Measurements from ENCODE around the gene RSAD1.

The RSAD1 gene

GRCh38 chr17:50459756-50460155 lies 18.9 kb upstream of the RSAD1 start:
- Histone ChIP-seq H3K27ac (ENCODE audit: low read length) (no peak overlapping the region), H3K9me3 (ENCODE audit: insufficient read depth, low read depth, low read length) (no peaks in the 10 kb centered on the region), H3K27me3 (ENCODE audit: insufficient read depth, low read length) (no peaks in the 10 kb centered on the region), H3K36me3 (ENCODE audit: insufficient read depth, low read depth, low read length) (no peaks in the 10 kb centered on the region), H3K9ac (ENCODE audit: low read depth, low read length) (no peak overlapping the region), H3K4me1 (ENCODE audit: insufficient read depth, low read length) (no peaks in the 10 kb centered on the region), H3K4me3 (ENCODE audit: low read length) (no peak overlapping the region)

- Histone ChIP-seq H3K4me3 (ENCODE audit: low read length) (no peak overlapping the region), H3K9ac (ENCODE audit: low read depth, low read length) (no peak overlapping the region), H3K36me3 (ENCODE audit: insufficient read depth, low read depth, low read length) (no peaks in the 10 kb centered on the region), H3K27ac (ENCODE audit: low read length) (no peak overlapping the region), H3K9me3 (ENCODE audit: insufficient read depth, low read depth, low read length) (no peaks in the 10 kb centered on the region), H3K27me3 (ENCODE audit: insufficient read depth, low read length) (no peaks in the 10 kb centered on the region), H3K4me1 (ENCODE audit: insufficient read depth, low read length) (no peaks in the 10 kb centered on the region)
Observed at GRCh38 chr17:50460831-50461526, 17.7 kb upstream of the RSAD1 start.

GRCh38 chr17:50461550-50462132 lies 17.0 kb upstream of the RSAD1 start:
- H3K27ac ChIP-seq (ENCODE audit: low read length) = no peak overlapping the region
- peaks cover 2% of the 10 kb centered on the region; the same call in 1 of the 2 replicates for H3K27me3 ChIP-seq (ENCODE audit: insufficient read depth, low read length)
- H3K4me1 ChIP-seq (ENCODE audit: insufficient read depth, low read length) = no peaks in the 10 kb centered on the region
- H3K9ac ChIP-seq (ENCODE audit: low read depth, low read length) = no peak overlapping the region
- no peaks in the 10 kb centered on the region for H3K36me3 ChIP-seq (ENCODE audit: insufficient read depth, low read depth, low read length)
- no peaks in the 10 kb centered on the region for H3K9me3 ChIP-seq (ENCODE audit: insufficient read depth, low read depth, low read length)
- no peak overlapping the region for H3K4me3 ChIP-seq (ENCODE audit: low read length)

GRCh38 chr17:50462446-50462845 lies 16.2 kb upstream of the RSAD1 start:
- no peak overlapping the region for H3K4me3 ChIP-seq (ENCODE audit: low read length)
- no peaks in the 10 kb centered on the region for H3K4me1 ChIP-seq (ENCODE audit: insufficient read depth, low read length)
- no peaks in the 10 kb centered on the region for H3K9me3 ChIP-seq (ENCODE audit: insufficient read depth, low read depth, low read length)
- H3K27ac ChIP-seq (ENCODE audit: low read length) = no peak overlapping the region
- H3K27me3 ChIP-seq (ENCODE audit: insufficient read depth, low read length) = peaks cover 10% of the 10 kb centered on the region
- no peak overlapping the region for H3K9ac ChIP-seq (ENCODE audit: low read depth, low read length)
- no peaks in the 10 kb centered on the region for H3K36me3 ChIP-seq (ENCODE audit: insufficient read depth, low read depth, low read length)

GRCh38 chr17:50464121-50464520 lies 14.5 kb upstream of the RSAD1 start:
- Histone ChIP-seq H3K9me3 (ENCODE audit: insufficient read depth, low read depth, low read length) (no peaks in the 10 kb centered on the region), H3K36me3 (ENCODE audit: insufficient read depth, low read depth, low read length) (no peaks in the 10 kb centered on the region), H3K9ac (ENCODE audit: low read depth, low read length) (no peak overlapping the region), H3K27me3 (ENCODE audit: insufficient read depth, low read length) (peaks cover 27% of the 10 kb centered on the region), H3K27ac (ENCODE audit: low read length) (no peak overlapping the region), H3K4me3 (ENCODE audit: low read length) (no peak overlapping the region), H3K4me1 (ENCODE audit: insufficient read depth, low read length) (no peaks in the 10 kb centered on the region)

- H3K27ac ChIP-seq (ENCODE audit: low read length) = no peak overlapping the region
- H3K9me3 ChIP-seq (ENCODE audit: insufficient read depth, low read depth, low read length) = no peaks in the 10 kb centered on the region
- no peaks in the 10 kb centered on the region for H3K4me1 ChIP-seq (ENCODE audit: insufficient read depth, low read length)
- H3K36me3 ChIP-seq (ENCODE audit: insufficient read depth, low read depth, low read length) = no peaks in the 10 kb centered on the region
- no peak overlapping the region for H3K4me3 ChIP-seq (ENCODE audit: low read length)
- peaks cover 33% of the 10 kb centered on the region for H3K27me3 ChIP-seq (ENCODE audit: insufficient read depth, low read length)
- H3K9ac ChIP-seq (ENCODE audit: low read depth, low read length) = no peak overlapping the region
Observed at GRCh38 chr17:50464736-50465135, 13.9 kb upstream of the RSAD1 start.

GRCh38 chr17:50465171-50465570 lies 13.5 kb upstream of the RSAD1 start:
- no peak overlapping the region for H3K9ac ChIP-seq (ENCODE audit: low read depth, low read length)
- H3K27me3 ChIP-seq (ENCODE audit: insufficient read depth, low read length) = peaks cover 37% of the 10 kb centered on the region
- H3K4me3 ChIP-seq (ENCODE audit: low read length) = no peak overlapping the region
- H3K36me3 ChIP-seq (ENCODE audit: insufficient read depth, low read depth, low read length) = no peaks in the 10 kb centered on the region
- H3K27ac ChIP-seq (ENCODE audit: low read length) = no peak overlapping the region
- no peaks in the 10 kb centered on the region for H3K4me1 ChIP-seq (ENCODE audit: insufficient read depth, low read length)
- no peaks in the 10 kb centered on the region for H3K9me3 ChIP-seq (ENCODE audit: insufficient read depth, low read depth, low read length)

- Histone ChIP-seq H3K9ac (ENCODE audit: low read depth, low read length) (no peak overlapping the region), H3K27me3 (ENCODE audit: insufficient read depth, low read length) (peaks cover 42% of the 10 kb centered on the region), H3K9me3 (ENCODE audit: insufficient read depth, low read depth, low read length) (no peaks in the 10 kb centered on the region), H3K4me3 (ENCODE audit: low read length) (no peak overlapping the region), H3K36me3 (ENCODE audit: insufficient read depth, low read depth, low read length) (no peaks in the 10 kb centered on the region), H3K4me1 (ENCODE audit: insufficient read depth, low read length) (no peaks in the 10 kb centered on the region), H3K27ac (ENCODE audit: low read length) (no peak overlapping the region)
Observed at GRCh38 chr17:50465635-50466034, 13.0 kb upstream of the RSAD1 start.

GRCh38 chr17:50466371-50467113 lies 12.1 kb upstream of the RSAD1 start:
- peaks cover 47% of the 10 kb centered on the region for H3K27me3 ChIP-seq (ENCODE audit: insufficient read depth, low read length)
- H3K36me3 ChIP-seq (ENCODE audit: insufficient read depth, low read depth, low read length) = no peaks in the 10 kb centered on the region
- no peaks in the 10 kb centered on the region for H3K4me1 ChIP-seq (ENCODE audit: insufficient read depth, low read length)
- no peak overlapping the region for H3K4me3 ChIP-seq (ENCODE audit: low read length)
- no peaks in the 10 kb centered on the region for H3K9me3 ChIP-seq (ENCODE audit: insufficient read depth, low read depth, low read length)
- no peak overlapping the region for H3K9ac ChIP-seq (ENCODE audit: low read depth, low read length)
- no peak overlapping the region for H3K27ac ChIP-seq (ENCODE audit: low read length)

GRCh38 chr17:50467114-50467854 lies 11.4 kb upstream of the RSAD1 start:
- no peaks in the 10 kb centered on the region for H3K4me1 ChIP-seq (ENCODE audit: insufficient read depth, low read length)
- no peaks in the 10 kb centered on the region for H3K9me3 ChIP-seq (ENCODE audit: insufficient read depth, low read depth, low read length)
- H3K27me3 ChIP-seq (ENCODE audit: insufficient read depth, low read length) = peaks cover 47% of the 10 kb centered on the region
- H3K4me3 ChIP-seq (ENCODE audit: low read length) = no peak overlapping the region
- H3K27ac ChIP-seq (ENCODE audit: low read length) = no peak overlapping the region
- no peaks in the 10 kb centered on the region for H3K36me3 ChIP-seq (ENCODE audit: insufficient read depth, low read depth, low read length)
- no peak overlapping the region for H3K9ac ChIP-seq (ENCODE audit: low read depth, low read length)

GRCh38 chr17:50467855-50468303 lies 10.8 kb upstream of the RSAD1 start:
- H3K9ac ChIP-seq (ENCODE audit: low read depth, low read length) = no peak overlapping the region
- no peak overlapping the region for H3K27ac ChIP-seq (ENCODE audit: low read length)
- H3K4me3 ChIP-seq (ENCODE audit: low read length) = no peak overlapping the region
- no peaks in the 10 kb centered on the region for H3K9me3 ChIP-seq (ENCODE audit: insufficient read depth, low read depth, low read length)
- peaks cover 47% of the 10 kb centered on the region for H3K27me3 ChIP-seq (ENCODE audit: insufficient read depth, low read length)
- no peaks in the 10 kb centered on the region for H3K36me3 ChIP-seq (ENCODE audit: insufficient read depth, low read depth, low read length)
- H3K4me1 ChIP-seq (ENCODE audit: insufficient read depth, low read length) = no peaks in the 10 kb centered on the region
